Measurements from ENCODE around the gene SMAD3.

GRCh38 chr15:67189326-67190051, 124.1 kb downstream of the SMAD3 start:
- TF ChIP-seq CTCF (conservative IDR thresholded peaks at IDR 0.05 in 1 of 2, IDR thresholded peaks at IDR 0.05 in 1 of 2; ENCODE audit: extremely low read depth in 1 of 2, insufficient read depth in 1 of 2, low read depth in 1 of 2, low read length in 2 of 2) (no peak), EZH2 (IDR thresholded peaks at IDR 0.05; ENCODE audit: borderline replicate concordance, low read length) (no peak)
